Muscle layer of colon (tissue), 2 donors: Measurements from ENCODE around the gene BMPR1A.
"Not testable (repeated sequence)": the region's sequence is repeated elsewhere in the genome, so short reads cannot be mapped to it uniquely, and the experiment has no call there.

Experiments
- H3K27ac ChIP-seq: one replicate; pipeline ENCODE4 v1.7.0; 2013; ENCODE audit warnings: low read depth, mild to moderate bottlenecking, low read length, moderate library complexity
- H3K27me3 ChIP-seq, 2 donors: one replicate each; pipeline ENCODE4 v1.7.0; 2013; ENCODE audit warnings: low read length in 2 of 2, mild to moderate bottlenecking in 2 of 2; ENCODE audit not compliant: insufficient read depth in 2 of 2, control insufficient read depth in 1 of 2
- H3K36me3 ChIP-seq: one replicate; pipeline ENCODE4 v1.7.0; 2013; ENCODE audit warnings: mild to moderate bottlenecking, low read length; ENCODE audit not compliant: insufficient read depth
- H3K4me1 ChIP-seq: one replicate; pipeline ENCODE4 v1.7.0; 2013; ENCODE audit warnings: mild to moderate bottlenecking, low read length; ENCODE audit not compliant: insufficient read depth
- H3K4me3 ChIP-seq, 2 donors: one replicate each; pipeline ENCODE4 v1.7.0; 2013; ENCODE audit warnings: low read length in 2 of 2, low read depth in 1 of 2, mild to moderate bottlenecking in 1 of 2, moderate library complexity in 1 of 2
- H3K9ac ChIP-seq: one replicate; pipeline ENCODE4 v1.7.0; 2013; ENCODE audit warnings: low read length
- H3K9me3 ChIP-seq: one replicate; pipeline ENCODE4 v1.7.0; 2013; ENCODE audit warnings: mild to moderate bottlenecking, low read length
- donor health status: abdominal sarcoma.
- donor health status: Adenocarcinoma of cecum.

Gene BMPR1A

GRCh38 chr10:86856156-86856555 is 99.7 kb downstream of the BMPR1A start:
- Histone ChIP-seq H3K4me3 (no peak overlapping the region), H3K9ac (no peak overlapping the region), H3K36me3 (peaks cover 8% of the 10 kb centered on the region), H3K27ac (no peak overlapping the region), H3K27me3 (no peaks in the 10 kb centered on the region), H3K4me1 (no peaks in the 10 kb centered on the region), H3K9me3 (no peaks in the 10 kb centered on the region)

- Histone ChIP-seq H3K36me3 (peaks cover 8% of the 10 kb centered on the region), H3K9ac (no peak overlapping the region)
Observed at GRCh38 chr10:86857128-86857721, 100.8 kb downstream of the BMPR1A start.

GRCh38 chr10:86858011-86858410 is 101.6 kb downstream of the BMPR1A start:
- H3K4me3 ChIP-seq, result no peak overlapping the region
- H3K9me3 ChIP-seq, result no peaks in the 10 kb centered on the region
- H3K4me1 ChIP-seq, result peaks cover 3% of the 10 kb centered on the region
- no peaks in the 10 kb centered on the region for H3K27me3 ChIP-seq
- H3K9ac ChIP-seq, result no peak overlapping the region
- H3K27ac ChIP-seq, result no peak overlapping the region
- peaks cover 8% of the 10 kb centered on the region for H3K36me3 ChIP-seq

More at GRCh38 chr10:86857128-86857721, 100.8 kb downstream of the BMPR1A start:
- Histone ChIP-seq H3K27me3 (no peaks in the 10 kb centered on the region), H3K4me1 (no peaks in the 10 kb centered on the region), H3K9me3 (no peaks in the 10 kb centered on the region), H3K4me3 (no peak overlapping the region), H3K27ac (no peak overlapping the region)

- no peak overlapping the region for H3K4me3 ChIP-seq
- peaks cover 18% of the 10 kb centered on the region for H3K4me1 ChIP-seq
- H3K27ac ChIP-seq, result no peak overlapping the region
- H3K9me3 ChIP-seq, result no peaks in the 10 kb centered on the region
- H3K27me3 ChIP-seq, result no peaks in the 10 kb centered on the region
- H3K36me3 ChIP-seq, result peaks cover 8% of the 10 kb centered on the region
- no peak overlapping the region for H3K9ac ChIP-seq
Observed at GRCh38 chr10:86861351-86861750, 104.9 kb downstream of the BMPR1A start.

- no peaks in the 10 kb centered on the region for H3K27me3 ChIP-seq
- no peaks in the 10 kb centered on the region for H3K36me3 ChIP-seq
- no peak overlapping the region for H3K27ac ChIP-seq
- H3K9me3 ChIP-seq, result no peaks in the 10 kb centered on the region
- peaks cover 24% of the 10 kb centered on the region for H3K4me1 ChIP-seq
- H3K9ac ChIP-seq, result no peak overlapping the region
- no peak overlapping the region for H3K4me3 ChIP-seq
Observed at GRCh38 chr10:86862373-86862772, 106.0 kb downstream of the BMPR1A start.

- Histone ChIP-seq H3K9ac (no peak overlapping the region), H3K27me3 (no peaks in the 10 kb centered on the region), H3K4me1 (peaks cover 28% of the 10 kb centered on the region), H3K9me3 (no peaks in the 10 kb centered on the region), H3K36me3 (no peaks in the 10 kb centered on the region), H3K4me3 (no peak overlapping the region), H3K27ac (no peak overlapping the region)
Observed at GRCh38 chr10:86862786-86863483, 106.5 kb downstream of the BMPR1A start.

GRCh38 chr10:86863484-86863842 is 107.0 kb downstream of the BMPR1A start:
- Histone ChIP-seq H3K4me3 (no peak overlapping the region), H3K4me1 (peaks cover 34% of the 10 kb centered on the region), H3K9me3 (no peaks in the 10 kb centered on the region), H3K9ac (no peak overlapping the region), H3K36me3 (no peaks in the 10 kb centered on the region), H3K27ac (no peak overlapping the region), H3K27me3 (no peaks in the 10 kb centered on the region)

GRCh38 chr10:86865011-86865811 is 108.8 kb downstream of the BMPR1A start:
- not testable (repeated sequence) for H3K36me3 ChIP-seq, H3K9ac ChIP-seq, H3K27me3 ChIP-seq, H3K27ac ChIP-seq, H3K9me3 ChIP-seq, H3K4me3 ChIP-seq
- H3K4me1 ChIP-seq, result peaks cover 34% of the 10 kb centered on the region

- no peak overlapping the region for H3K4me3 ChIP-seq
- no peak overlapping the region for H3K27ac ChIP-seq
- H3K27me3 ChIP-seq, result no peaks in the 10 kb centered on the region
- peaks cover 46% of the 10 kb centered on the region for H3K4me1 ChIP-seq
- no peak overlapping the region for H3K9ac ChIP-seq
- H3K36me3 ChIP-seq, result no peaks in the 10 kb centered on the region
- no peaks in the 10 kb centered on the region for H3K9me3 ChIP-seq
Observed at GRCh38 chr10:86867149-86867548, 110.7 kb downstream of the BMPR1A start.

- no peak overlapping the region for H3K9ac ChIP-seq
- H3K27ac ChIP-seq, result no peak overlapping the region
- no peaks in the 10 kb centered on the region for H3K9me3 ChIP-seq
- no peaks in the 10 kb centered on the region for H3K27me3 ChIP-seq
- no peaks in the 10 kb centered on the region for H3K36me3 ChIP-seq
- H3K4me3 ChIP-seq, result no peak overlapping the region
- H3K4me1 ChIP-seq, result peaks cover 39% of the 10 kb centered on the region
Observed at GRCh38 chr10:86868353-86868752, 111.9 kb downstream of the BMPR1A start.

GRCh38 chr10:86870679-86871078 is 114.3 kb downstream of the BMPR1A start:
- Histone ChIP-seq H3K36me3 (no peaks in the 10 kb centered on the region), H3K27me3 (no peaks in the 10 kb centered on the region), H3K27ac (no peak overlapping the region), H3K4me1 (peaks cover 33% of the 10 kb centered on the region), H3K9me3 (no peaks in the 10 kb centered on the region), H3K9ac (no peak overlapping the region), H3K4me3 (no peak overlapping the region)
